GM19397 (cell line): ENCODE results near the gene SELL.
A peak's percentile ranks its signal among the peaks of the same experiment; 100 is the strongest.
"Not testable (repeated sequence)": the region's sequence is repeated elsewhere in the genome, so short reads cannot be mapped to it uniquely, and the experiment has no call there.

Experiments used
- ATAC-seq: cut with Tn5 transposase; IDR thresholded peaks from one replicate; pipeline ENCODE4 v1.9.1; 2021; ENCODE audit warnings: mild to moderate bottlenecking, moderate library complexity; ENCODE audit not compliant: unreplicated experiment

Gene SELL

GRCh38 chr1:169707912-169708604, 3.4 kb downstream of the SELL start:
- no peak for ATAC-seq

DNA sequence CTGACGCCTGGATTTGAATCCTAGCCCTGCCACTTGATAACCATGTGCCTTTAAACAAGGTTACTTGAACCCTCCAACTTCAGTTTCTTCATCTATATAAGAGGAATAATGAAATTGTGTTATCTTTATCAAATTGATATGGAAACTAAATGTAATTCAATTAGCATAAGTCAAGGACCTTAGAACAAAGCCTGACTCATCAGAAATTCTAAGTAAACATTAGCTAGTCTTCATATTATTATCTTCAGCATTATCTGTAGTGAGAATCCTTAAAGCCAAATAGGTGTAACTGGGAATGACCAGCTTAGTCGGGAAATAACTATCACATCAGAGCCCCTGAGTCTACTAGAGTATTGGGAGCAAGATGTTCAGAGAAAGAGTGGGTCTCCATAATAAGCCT, 6.6 kb downstream of the SELL start:
- no peak for ATAC-seq

DNA sequence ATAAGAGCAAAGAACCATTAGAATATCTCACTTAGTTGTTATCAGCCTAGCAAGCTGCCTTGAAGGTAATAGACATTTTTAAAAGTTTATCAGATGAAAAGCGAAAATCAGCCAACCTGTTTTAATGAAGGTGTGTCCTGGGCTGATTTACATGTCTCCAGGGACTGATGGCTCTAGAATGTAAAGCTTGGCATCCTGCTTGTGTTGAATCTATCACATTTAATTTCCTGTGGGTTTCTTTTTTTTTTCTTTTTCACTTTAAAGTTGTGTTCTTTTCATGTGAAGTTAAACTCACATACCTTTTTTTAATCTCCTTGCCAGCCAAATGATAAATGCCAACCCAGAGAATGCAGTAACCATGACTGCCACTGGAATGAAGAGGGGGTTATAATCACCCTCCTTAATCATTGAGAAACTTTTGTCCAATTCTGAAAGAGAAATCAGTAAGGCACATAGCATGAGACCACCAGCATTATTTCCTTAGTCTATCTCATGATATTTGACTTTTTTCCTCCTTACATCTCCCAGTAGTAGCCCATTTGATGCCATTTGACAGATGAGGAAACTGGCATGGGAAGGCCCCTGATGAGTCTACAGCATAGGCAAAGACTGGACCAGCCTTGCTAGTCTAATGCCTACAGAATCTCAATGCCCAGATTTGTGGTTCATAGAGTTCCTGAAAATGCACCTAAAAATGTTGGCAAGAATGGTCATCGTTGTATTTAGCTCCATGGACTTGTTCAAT, 10.0 kb downstream of the SELL start:
- no peak for ATAC-seq

GRCh38 chr1:169699707-169700106, 11.7 kb downstream of the SELL start:
- no peak for ATAC-seq

DNA sequence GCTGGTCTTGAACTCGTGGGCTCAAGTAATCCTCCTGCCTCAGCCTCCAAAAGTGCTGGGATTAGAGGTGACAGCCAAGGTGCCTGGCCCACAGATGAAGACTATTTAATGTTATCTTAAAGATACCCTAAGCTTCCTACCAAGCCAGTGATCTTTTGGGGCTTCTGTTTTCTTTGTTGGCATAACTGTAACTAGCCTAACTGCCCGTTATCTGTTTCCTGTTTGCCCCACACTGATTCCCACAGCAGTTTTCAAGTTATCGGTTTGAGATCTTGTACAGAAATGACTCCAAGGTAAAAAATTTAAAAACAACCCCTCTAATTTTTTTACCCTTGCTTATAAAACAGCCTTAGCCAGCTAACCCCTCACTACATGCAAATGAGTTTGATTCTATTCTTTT, 12.4 kb downstream of the SELL start:
- no peak for ATAC-seq

DNA sequence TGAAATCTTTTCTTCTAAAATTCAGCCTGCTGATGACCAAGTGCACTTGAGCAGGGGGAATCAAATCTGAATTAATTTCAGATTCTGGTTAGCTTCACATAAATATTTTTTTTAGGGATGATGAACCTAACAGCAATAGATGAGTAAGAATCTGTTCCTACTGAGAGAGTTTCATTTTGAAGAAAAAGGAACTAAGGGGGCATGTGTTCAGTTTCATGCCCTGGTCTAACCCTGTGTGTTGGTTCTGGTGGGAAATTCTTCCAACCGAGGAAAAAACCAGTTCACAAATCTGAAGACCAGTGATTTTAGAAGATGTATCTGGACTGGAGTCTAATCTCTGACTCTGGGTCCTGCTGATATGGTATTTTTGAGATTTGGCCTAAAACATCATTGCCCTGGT, 13.7 kb downstream of the SELL start:
- no peak for ATAC-seq

GRCh38 chr1:169696273-169697100, 14.9 kb downstream of the SELL start:
- no peak for ATAC-seq

DNA sequence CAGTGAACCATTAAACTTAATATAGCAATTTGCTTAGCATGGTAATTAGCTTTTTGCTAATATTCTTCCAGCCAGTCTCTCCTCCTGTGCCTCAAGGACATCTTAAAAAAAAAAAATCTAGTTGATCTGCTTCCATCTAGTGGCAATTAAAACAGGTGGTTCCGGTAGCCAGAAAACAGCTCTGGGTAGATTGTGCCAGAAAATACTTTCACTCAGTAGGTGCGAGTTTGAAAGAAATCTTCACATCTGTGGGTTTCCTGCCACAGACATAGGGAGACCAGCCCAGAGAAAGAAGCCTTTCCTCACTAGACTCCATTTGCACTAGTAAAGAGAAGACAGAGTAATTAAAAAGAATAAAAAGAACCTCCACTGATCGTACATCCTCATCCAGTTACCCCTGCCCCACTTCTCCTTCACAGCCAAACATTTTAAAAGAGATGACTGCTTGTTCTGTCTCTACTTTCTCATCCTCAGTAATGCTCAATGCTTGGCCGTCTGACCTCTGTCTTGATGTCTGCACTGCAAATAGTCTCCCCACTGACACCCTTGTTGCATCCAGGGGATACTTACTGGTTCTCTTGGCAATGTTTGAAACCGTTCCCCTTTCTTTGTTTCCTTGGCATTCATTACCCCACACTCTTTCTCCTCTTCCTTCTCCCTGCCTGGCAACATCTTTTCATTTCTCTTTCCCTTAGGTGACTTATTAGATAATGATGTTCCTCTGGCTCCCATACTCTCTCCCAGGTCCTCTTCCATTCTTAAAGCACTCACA, 16.9 kb downstream of the SELL start:
- no peak for ATAC-seq

GRCh38 chr1:169692756-169693460, 18.5 kb downstream of the SELL start:
- ATAC-seq: peak; percentile 43

DNA sequence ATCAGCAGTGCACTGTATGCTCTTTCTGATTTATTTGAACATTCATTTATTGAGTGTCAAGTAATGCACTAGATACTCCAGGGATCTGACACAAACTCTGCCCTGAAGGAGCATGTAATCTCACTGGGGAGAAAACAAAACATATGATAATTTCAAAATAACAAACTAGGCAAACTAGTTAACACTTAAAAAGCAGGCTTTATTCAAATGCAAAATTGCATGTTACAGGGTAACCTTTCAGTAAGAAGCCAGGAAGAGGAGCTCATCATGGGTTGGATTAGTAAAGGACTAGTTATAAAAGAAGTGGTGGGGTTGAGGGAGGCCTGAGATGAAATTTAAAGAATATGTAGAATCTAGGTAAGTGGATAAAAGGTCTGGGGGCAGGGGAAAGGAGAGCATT, 20.9 kb downstream of the SELL start:
- ATAC-seq: no peak

GRCh38 chr1:169689395-169689794, 22.0 kb downstream of the SELL start:
- no peak for ATAC-seq

DNA sequence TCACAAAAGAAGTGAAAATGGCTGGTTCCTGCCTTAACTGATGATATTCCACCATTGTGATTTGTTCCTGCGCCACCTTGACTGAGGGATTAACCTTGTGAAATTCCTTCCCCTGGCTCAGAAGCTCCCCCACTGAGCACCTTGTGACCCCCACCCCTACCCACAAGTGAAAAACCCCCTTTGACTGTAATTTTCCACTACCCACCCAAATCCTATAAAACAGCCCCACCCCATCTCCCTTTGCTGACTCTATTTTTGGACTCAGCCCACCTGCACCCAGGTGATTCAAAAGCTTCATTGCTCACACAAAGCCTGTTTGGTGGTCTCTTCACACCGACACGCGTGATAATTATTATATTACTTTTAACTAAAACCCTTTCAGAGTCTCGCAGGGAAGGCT, 23.0 kb downstream of the SELL start:
- ATAC-seq: not testable (repeated sequence)

DNA sequence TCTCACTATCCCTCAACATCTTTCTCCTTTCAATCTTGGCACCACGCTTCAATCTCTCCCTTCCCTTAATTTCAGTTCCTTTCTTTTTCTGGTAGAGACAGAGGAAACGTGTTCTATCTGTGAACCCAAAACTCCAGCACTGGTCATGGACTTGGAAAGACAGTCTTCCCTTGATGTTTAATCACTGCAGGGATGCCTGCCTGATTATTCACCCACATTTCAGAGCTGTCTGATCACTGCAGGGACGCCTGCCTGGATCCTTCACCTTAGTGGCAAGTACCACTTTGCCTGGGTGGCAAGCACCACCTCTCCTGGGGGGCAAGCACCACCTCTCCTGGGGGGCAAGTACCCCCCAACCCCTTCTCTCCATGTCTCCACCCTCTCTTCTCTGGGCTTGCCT, 27.8 kb downstream of the SELL start:
- no peak for ATAC-seq

DNA sequence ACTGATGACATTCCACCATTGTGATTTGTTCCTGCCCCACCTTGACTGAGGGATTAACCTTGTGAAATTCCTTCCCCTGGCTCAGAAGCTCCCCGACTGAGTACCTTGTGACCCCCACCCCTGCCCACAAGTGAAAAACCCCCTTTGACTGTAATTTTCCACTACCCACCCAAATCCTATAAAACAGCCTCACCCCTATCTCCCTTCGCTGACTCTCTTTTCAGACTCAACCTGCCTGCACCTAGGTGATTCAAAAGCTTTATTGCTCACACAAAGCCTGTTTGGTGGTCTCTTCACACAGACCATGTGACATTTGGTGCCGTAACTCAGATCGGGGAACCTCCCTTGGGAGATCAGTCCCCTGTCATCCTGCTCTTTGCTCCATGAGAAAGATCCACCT, 28.3 kb downstream of the SELL start:
- not testable (repeated sequence) for ATAC-seq

- no peak for ATAC-seq
Observed at GRCh38 chr1:169682071-169682470, 29.3 kb downstream of the SELL start.

DNA sequence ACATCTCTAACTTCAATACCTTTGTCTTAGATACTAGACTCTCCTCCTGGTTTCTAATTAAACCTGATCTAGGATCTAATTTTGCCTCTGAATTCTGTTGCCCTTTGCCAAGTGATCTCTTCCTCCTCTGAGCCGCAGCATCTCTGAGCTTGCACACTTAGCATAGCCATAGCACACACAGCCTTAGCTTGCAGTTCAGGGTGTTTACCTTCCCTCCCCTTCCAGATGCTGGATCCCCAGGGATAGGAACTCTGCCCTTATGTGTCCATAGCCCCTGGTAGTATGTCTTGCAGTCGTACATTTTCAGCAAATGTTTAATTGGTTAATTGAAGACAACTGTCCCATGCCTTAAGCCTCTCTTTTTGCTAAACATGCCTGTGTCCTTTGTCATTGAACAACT, 30.3 kb downstream of the SELL start:
- peak; percentile 44 for ATAC-seq

- peak; percentile 66 for ATAC-seq
Observed at GRCh38 chr1:169680377-169681019, 30.9 kb downstream of the SELL start.

GRCh38 chr1:169679692-169680091, 31.7 kb downstream of the SELL start:
- no peak for ATAC-seq

- no peak for ATAC-seq
Observed at GRCh38 chr1:169676001-169676400, 35.4 kb downstream of the SELL start.

- no peak for ATAC-seq
Observed at GRCh38 chr1:169670836-169671235, 40.6 kb downstream of the SELL start.
